Activated T-cell treated with anti-CD3 and anti-CD28 coated beads, Interleukin-2, amount 50 U/mL, for 48 hours (primary cell): ENCODE results near the gene TENM4.

Source experiments
- DNase-seq, 2 experiments: peaks; one replicate each; pipeline ENCODE4 v3.0.0-alpha.2; 2020

TENM4 gene

GRCh38 chr11:78711735-78712134 lies 729.1 kb downstream of the TENM4 start:
- no peak for DNase-seq

- no peak for DNase-seq
These were observed 730.4 kb downstream of the TENM4 start for GRCh38 chr11:78710417-78710816.

DNA sequence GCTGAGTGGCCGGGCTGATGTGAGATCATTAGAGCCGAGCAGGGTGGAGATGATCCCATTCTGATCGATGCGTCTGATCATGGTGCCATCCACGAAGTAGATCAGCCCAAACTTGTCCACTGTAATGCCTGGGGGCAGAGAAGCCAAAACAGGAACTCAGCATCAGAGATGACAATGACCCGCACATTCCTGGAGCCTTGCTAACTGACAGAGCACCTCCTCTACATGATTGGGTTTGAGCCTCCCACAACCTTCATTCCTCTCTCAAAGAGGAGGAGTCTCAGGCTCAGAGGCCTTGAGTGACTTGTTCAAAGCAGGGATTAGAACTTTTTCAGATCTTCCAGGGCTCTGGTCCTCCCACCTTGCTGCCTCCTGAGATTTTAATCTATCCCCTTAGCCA lies 732.4 kb downstream of the TENM4 start:
- DNase-seq, result no peak

DNA sequence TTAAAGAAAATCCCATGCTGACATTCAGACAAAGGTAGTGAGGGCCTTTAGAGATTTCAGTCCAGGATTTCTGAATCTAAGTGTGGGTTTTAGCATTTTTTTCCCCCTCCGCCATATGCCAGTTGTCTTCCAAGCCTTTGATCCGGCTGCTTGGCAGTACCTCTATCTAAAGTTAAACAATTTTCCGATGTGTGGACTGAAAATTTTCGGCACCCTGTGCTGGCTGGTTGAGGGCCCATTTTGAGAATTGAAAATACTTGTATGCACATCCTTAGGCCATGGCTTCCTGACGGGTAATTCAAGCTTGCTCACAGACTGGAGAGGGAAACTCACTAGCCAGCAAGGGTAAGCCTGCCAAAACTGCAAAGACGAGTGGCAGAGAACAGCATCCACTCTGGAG lies 734.3 kb downstream of the TENM4 start:
- no peak for DNase-seq

- no peak for DNase-seq
These were observed 736.0 kb downstream of the TENM4 start for GRCh38 chr11:78704811-78705210.

GRCh38 chr11:78699609-78700135 lies 741.2 kb downstream of the TENM4 start:
- DNase-seq, result no peak

DNA sequence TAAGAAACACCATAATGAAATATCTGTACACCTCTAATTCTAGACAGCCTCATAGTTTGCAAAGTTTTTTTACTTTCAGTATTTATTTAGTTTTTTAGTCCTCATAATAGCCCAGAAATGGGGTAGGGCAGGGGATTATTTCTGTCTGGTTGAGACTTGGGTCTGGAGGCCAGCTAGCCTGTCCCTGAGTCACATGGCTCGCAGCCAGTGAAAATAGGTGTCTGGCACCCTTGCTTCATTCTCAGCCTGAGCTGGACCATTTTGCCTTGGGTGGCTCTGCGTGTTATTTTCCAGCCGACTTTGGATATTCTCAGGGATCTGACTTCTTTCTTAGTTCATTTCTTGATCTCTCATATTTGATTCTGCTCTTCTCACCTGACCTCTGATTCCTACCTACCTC lies 742.2 kb downstream of the TENM4 start:
- DNase-seq, result no peak

GRCh38 chr11:78696177-78696576 lies 744.7 kb downstream of the TENM4 start:
- DNase-seq, result no peak

GRCh38 chr11:78694152-78694551 lies 746.7 kb downstream of the TENM4 start:
- DNase-seq, result no peak

DNA sequence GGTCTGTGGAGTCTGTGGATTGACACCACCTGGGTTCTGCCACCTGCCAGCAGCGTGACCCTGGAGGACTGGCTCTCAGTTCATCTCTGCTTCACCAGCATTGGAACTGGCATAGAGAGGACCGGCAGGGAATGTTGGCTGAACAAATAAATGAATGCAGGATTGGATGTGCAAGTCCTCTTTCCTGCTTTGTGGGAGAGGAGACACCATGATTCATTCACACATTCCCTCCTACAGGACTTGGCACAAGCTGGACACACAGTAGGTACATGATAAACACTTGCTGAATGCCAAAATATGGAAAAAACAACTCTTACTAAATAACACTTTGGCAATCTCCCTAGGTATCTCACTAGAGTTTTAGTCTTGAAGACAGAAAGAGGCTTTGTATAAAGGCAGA lies 749.6 kb downstream of the TENM4 start:
- DNase-seq, result no peak

DNA sequence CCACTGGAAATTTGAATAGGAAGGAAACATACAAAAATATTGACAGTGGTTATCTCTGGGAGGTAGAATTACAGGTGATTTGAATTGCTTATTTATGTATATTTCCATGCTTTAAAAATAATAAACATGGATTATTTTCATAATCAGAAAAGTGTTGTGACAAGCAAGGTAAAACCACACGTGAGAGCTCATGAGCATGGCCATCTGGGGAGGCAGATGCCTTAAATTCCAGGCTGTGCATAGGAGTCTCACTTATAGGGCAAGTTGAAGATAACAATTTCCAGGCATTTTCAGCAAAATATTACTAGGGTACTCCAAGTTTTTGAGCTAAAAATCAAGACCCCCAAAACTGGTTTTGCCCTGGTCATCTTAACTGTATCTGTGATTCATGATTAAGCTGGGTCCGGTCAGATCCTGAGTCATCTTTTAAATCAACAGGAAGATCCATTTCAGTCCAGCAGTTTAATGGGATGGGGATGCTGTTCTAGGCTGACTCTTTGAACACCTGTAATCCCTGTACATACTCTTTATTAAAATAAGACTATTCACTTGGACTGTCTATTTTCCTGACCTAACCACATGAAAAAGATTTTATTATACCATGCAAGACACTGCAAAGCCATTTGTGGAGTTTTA lies 750.4 kb downstream of the TENM4 start:
- DNase-seq, result no peak

GRCh38 chr11:78689585-78690153 lies 751.2 kb downstream of the TENM4 start:
- no peak for DNase-seq

DNA sequence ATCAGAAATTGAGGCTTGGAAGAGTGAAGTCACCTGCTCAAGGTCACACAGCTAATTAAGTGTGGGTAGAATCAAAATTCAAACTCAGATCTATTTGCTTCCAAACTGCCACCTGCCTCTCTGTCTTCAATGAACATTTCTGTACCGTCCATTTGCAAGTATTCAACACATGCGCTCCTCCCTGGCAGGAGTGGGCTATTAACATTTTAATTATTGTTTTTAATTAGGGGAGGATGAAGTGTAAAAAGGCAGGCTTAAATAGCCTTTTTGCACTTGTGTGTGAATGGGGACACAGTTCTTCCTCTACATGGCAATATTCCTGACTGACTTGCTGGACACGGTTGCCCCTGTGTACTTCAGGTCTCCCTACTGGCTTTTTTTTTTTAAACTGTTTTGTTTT lies 751.7 kb downstream of the TENM4 start:
- DNase-seq, result no peak

DNA sequence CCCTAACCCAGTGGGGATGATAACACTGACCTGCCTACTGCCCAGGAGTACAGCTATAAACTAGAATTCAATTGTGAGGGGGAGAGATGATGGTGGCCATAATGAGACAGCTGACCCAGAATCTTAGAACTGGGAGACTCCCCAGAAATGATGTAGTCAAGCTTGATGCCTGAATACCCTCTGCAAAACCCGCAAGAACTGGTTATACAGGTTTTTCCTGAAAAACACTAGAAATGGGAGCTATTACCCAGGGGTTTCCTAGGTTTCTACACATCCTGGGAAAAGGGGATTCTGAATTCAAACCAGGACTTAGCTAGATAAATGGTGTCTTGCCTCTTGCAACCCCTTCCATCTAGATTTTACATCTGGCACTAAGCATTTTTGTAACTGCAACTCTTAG lies 752.4 kb downstream of the TENM4 start:
- DNase-seq, result no peak

GRCh38 chr11:78685156-78685555 lies 755.7 kb downstream of the TENM4 start:
- no peak for DNase-seq

DNA sequence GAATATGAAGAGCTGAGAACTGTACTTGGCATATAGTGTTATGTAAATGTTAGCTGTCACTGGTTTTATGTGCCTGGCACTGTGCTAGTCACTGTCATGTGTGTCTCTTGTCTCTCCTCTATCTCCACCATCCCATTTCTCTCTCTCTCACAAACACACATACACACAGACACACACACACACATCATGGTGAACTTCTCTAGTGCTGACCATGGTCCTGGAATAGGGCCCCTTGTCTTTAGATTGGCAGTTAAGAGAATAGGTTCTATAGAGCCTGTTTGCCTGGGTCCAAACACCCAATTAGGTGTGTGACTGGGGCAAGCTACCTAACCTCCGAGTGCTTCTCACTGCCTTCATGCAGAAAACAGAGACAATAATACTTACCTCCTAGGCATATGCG lies 756.5 kb downstream of the TENM4 start:
- DNase-seq, result no peak

GRCh38 chr11:78683774-78684173 lies 757.1 kb downstream of the TENM4 start:
- no peak for DNase-seq

DNA sequence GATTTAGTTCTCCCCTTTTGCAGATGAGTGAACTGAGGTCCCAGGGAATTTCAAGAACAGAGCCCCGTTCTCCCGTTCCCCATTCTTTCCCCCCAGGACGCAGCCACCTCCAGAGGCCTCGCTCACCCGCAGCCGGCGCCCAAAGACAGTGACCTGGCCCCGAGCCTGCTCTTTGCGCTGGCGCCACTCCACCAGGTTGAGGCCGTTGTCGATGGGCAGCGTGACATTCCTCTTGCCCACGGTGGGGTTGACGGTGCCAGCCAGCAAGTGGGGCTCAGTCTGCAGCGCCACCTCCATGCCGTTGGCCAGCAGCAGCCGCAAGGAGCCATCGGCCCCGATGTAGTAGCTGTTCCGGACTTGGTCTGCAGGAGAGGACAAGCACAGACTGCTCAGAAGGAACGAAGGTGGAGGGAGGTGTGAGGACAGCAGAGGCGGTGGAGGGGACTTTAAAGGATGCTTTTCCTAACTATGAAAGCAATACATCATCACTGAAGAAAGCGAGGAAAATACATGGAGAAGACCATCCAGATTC lies 764.7 kb downstream of the TENM4 start:
- no peak for DNase-seq

DNA sequence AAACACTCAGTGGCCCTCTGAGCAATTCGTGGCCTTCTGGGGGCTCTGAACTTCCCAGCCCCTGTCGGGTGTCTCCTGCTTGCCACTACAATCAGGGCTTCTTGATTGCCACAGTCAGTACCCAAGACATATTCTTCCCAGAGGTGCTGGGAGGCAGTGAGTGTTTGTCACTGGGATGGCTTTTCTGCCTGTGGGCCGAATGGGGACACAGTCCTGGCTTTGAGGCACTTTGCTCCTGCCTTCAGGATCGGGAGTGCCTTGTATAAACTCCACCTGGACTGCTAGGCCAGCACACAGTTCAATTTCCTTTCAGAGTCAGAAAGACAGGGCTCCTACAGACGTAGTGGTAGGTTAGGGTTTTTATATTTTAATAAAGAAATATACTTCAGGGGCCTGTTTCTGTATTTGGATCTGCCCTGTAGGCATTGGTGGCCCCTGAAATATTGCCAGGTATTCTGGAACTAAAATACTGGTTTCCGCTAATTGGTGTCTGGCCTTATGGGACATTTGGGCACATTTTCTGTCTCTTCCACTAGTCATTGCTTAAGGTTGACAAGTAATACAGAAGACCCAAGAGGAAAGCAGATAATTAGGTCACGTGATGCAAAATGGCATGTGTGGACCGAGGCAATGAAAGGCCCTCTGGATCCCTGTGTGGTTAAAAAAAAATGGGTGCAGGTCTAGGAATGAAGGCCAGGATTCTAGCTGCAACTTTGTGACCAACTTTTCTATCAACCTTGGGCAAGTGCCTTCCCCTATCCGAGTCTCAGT lies 767.8 kb downstream of the TENM4 start:
- no peak for DNase-seq

GRCh38 chr11:78669249-78669648 lies 771.6 kb downstream of the TENM4 start:
- DNase-seq, result no peak

DNA sequence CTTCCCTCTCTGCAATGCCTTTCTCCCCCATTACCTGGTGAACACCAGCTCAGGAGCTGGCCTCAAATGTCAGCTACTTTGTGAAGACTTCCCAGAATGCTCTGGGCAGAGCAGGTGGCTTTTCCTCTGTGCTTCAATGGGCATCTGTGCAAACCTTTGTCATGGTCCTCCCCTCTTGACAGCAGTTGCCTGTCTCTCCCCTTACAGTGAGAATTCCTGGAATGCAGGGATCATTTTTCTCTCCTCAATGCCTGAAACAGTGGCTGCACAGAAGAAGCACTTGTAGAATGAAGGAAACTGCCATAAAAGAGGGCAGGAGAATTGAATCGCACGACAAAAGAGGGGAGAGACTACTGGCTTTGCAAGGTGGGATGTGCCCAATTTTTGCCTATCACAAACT lies 773.4 kb downstream of the TENM4 start:
- DNase-seq, result no peak

DNA sequence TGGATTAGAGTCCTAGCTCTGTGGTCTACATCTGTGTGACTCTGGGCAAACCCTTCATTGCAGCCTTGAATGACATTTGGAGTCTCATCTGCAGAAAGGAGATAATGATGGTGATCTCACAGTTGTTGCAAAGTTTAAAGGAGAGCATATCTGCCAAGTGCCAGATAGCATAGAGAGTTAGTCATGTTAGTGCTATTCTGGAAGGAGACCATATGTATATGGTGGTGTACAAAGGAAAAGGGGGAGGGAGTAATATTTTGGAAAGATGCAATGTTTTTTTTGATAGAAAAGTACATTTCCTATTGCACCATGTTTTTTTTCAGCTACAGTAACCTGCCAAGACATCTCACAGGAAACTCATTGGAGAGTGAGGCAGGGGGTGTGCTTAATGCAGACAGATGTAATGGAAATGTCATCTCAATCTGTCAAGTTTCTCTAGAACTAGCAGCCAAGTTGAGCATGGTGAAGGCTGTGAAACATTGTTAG lies 774.1 kb downstream of the TENM4 start:
- DNase-seq, result no peak

DNA sequence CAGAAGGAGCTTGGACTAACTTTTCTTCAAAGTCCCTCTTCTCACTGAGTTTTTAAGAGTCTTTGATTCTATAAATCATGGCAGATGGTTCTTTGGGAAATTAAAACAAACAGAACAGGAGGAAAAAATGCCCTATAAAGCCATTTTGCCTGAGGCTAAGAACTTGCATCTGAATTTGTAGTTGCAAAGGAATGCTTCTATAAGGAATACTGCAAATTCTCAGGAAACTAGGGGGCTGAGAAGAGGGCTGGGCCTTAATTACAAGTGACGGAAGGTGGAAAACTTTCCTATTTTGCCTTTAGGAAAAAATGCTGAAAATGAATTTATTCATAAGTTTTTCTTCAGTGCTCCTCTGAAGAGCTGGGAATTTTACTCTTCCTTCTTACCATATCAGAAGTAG lies 776.2 kb downstream of the TENM4 start:
- DNase-seq, result no peak

DNA sequence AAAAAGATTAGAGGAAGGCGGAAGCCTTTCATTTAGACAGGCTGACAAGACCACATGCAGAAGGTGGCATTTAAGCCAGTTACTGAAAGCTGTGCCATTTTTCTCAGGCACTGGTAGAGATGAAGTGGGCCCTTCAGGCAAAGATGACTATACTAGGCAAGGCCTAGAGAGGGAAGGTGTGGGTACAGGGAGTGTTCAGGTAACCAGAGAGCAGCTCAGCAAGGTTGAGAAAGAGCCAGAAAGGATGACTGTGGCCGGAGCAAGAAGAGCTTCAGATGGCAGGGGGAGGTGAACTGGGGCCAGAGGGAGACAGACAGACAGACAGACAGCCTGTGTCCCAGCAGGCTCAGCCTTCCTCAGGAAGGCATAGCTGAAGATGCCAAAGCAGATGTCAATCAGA lies 778.0 kb downstream of the TENM4 start:
- DNase-seq, result no peak
